A673 (cell line): ENCODE data around the gene BCAT1.

Experiments
- CTCF ChIP-seq: fragments of 300-800, 200-600 bp; sonication (generic); conservative IDR thresholded peaks from 2 replicates; pipeline ENCODE4 v1.5.1; 2017; ENCODE audit warnings: low read depth, mild to moderate bottlenecking, antibody characterized with exemption, low read length, moderate library complexity, mixed read lengths
- EZH2 ChIP-seq: fragments of 200-600 bp; sonication (generic); IDR thresholded peaks from 2 replicates; pipeline ENCODE4 v1.6.1; 2017; ENCODE audit warnings: borderline replicate concordance, low read depth, mild to moderate bottlenecking, mixed read lengths, antibody characterized with exemption, low read length; ENCODE audit not compliant: poor library complexity, severe bottlenecking

GRCh38 chr12:24881227-24881626, 67.7 kb downstream of the BCAT1 start:
- TF ChIP-seq CTCF (no peak), EZH2 (no peak)
